Body of pancreas (tissue), 4 donors: ENCODE results near the gene RANBP17.

ENCODE experiments used
- CTCF ChIP-seq, 7 experiments: fragments of 450-650 bp in 4 of 7; fragments of 200-600 bp in 3 of 7; sonication (generic) in 3 of 7; IDR thresholded peaks; one replicate each; pipeline ENCODE4 v1.5.1; 2016 to 2019; ENCODE audit warnings: antibody characterized with exemption in 7 of 7
- POLR2A ChIP-seq, 3 donors: fragments of 450-650 bp; IDR thresholded peaks; one replicate each; pipeline ENCODE4 v1.6.1; 2016; ENCODE audit warnings: antibody characterized with exemption in 3 of 3, mild to moderate bottlenecking in 2 of 3

GRCh38 chr5:170937072-170937471, 75.3 kb downstream of the RANBP17 start:
- TF ChIP-seq CTCF (IDR thresholded peaks at IDR 0.05) (no peak), POLR2A (IDR thresholded peaks at IDR 0.05) (no peak)
